Parathyroid adenoma (tissue), 2 donors: ENCODE data around the gene CWC27.
A peak's percentile ranks its signal among the peaks of the same experiment; 100 is the strongest.

Experiments used
- H2AFZ ChIP-seq: fragments of 300-600 bp; sonication (generic); one replicate; pipeline ENCODE4 v1.7.0; 2017; ENCODE audit warnings: antibody characterized with exemption, mild to moderate bottlenecking
- H3K27ac ChIP-seq: fragments of 300-600 bp; sonication (generic); one replicate; pipeline ENCODE4 v1.7.0; 2017
- H3K27me3 ChIP-seq: fragments of 300-600 bp; sonication (generic); one replicate; pipeline ENCODE4 v1.7.0; 2017; ENCODE audit warnings: low read length; ENCODE audit not compliant: control insufficient read depth, insufficient read depth
- H3K36me3 ChIP-seq: fragments of 300-600 bp; sonication (generic); one replicate; pipeline ENCODE4 v1.7.0; 2017; ENCODE audit warnings: low read length; ENCODE audit not compliant: control insufficient read depth, insufficient read depth
- H3K4me1 ChIP-seq: fragments of 300-600 bp; sonication (generic); one replicate; pipeline ENCODE4 v1.7.0; 2017; ENCODE audit warnings: control low read depth
- H3K4me2 ChIP-seq: fragments of 300-600 bp; sonication (generic); one replicate; pipeline ENCODE4 v1.7.0; 2017; ENCODE audit warnings: low read length
- H3K4me3 ChIP-seq: fragments of 300-600 bp; sonication (generic); one replicate; pipeline ENCODE4 v1.7.0; 2017; ENCODE audit warnings: low read depth, low read length
- H3K79me2 ChIP-seq: fragments of 300-600 bp; sonication (generic); one replicate; pipeline ENCODE4 v1.7.0; 2017; ENCODE audit warnings: control low read depth
- H3K9ac ChIP-seq: fragments of 300-600 bp; sonication (generic); one replicate; pipeline ENCODE4 v1.7.0; 2017; ENCODE audit warnings: mild to moderate bottlenecking
- H3K9me3 ChIP-seq: fragments of 300-600 bp; sonication (generic); one replicate; pipeline ENCODE4 v1.7.0; 2017; ENCODE audit warnings: low read length; ENCODE audit not compliant: control insufficient read depth
- CTCF ChIP-seq: fragments of 300-600 bp; sonication (generic); IDR thresholded peaks from one replicate; pipeline ENCODE4 v1.7.0; 2017; ENCODE audit warnings: antibody characterized with exemption, mild to moderate bottlenecking
- donor health status: primary hyperparathyroidism.

Gene CWC27

GRCh38 chr5:64766941-64767340 lies 1.8 kb upstream of the CWC27 start:
- H3K79me2 ChIP-seq, result peaks cover 59% of the 10 kb centered on the region
- TF ChIP-seq CTCF, result no peak
- peaks cover 14% of the 10 kb centered on the region for H3K4me1 ChIP-seq
- H3K4me3 ChIP-seq, result peak overlapping the region; percentile 80
- no peak overlapping the region for H3K27ac ChIP-seq
- no peaks in the 10 kb centered on the region for H3K9me3 ChIP-seq
- peak overlapping the region; percentile 5 for H3K4me2 ChIP-seq
- no peak overlapping the region for H3K9ac ChIP-seq
- no peak overlapping the region for H2AFZ ChIP-seq
- H3K36me3 ChIP-seq, result no peaks in the 10 kb centered on the region
- no peaks in the 10 kb centered on the region for H3K27me3 ChIP-seq

DNA sequence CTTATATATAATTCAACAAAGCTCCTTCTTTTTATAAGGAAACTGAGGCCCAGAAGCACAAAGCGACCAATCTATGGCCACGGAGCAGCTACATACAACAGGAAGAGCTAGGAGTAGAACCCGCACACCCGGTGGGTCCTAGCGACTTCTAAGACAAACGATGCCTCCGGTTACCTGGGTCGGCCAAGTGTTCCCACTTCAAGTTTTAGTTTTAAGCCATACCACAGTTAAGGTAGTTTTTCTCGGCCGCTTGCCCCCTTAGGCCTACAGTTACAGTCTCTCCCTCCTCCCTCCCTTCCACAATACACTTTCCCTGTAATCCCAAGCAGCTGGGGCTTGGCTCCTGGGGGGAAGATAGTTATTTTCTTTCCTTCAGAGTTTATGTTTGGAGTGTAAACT lies 772 bp upstream of the CWC27 start:
- Histone ChIP-seq H3K36me3 (no peaks in the 10 kb centered on the region), H3K27ac (peak overlapping the region; percentile 89), H3K9me3 (no peaks in the 10 kb centered on the region), H3K4me2 (peak overlapping the region; percentile 81), H2AFZ (peak overlapping the region; percentile 96), H3K9ac (peak overlapping the region; percentile 57), H3K79me2 (peaks cover 59% of the 10 kb centered on the region), H3K4me3 (peak overlapping the region; percentile 80), H3K27me3 (no peaks in the 10 kb centered on the region), H3K4me1 (peaks cover 14% of the 10 kb centered on the region)
- no peak for TF ChIP-seq CTCF

DNA sequence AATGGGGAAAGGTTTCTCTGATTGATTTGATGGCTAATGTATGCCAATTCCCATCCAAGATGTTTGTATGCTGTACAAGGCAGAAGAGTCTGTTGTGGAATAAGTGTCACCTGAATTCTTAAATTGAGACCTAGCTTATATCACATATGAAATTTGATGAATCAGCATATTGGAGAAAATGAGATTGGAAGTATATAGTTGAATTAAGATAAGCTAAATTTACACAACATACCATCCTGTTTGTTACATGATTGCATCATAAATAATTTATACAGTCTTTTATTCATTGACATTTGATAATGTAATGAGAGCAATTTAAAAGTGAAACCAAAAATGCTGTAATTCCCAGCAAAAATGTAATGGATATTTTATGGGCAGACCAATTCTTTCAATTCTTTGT lies 1.1 kb downstream of the CWC27 start:
- Histone ChIP-seq H3K27ac (no peak overlapping the region), H3K4me3 (peak overlapping the region; percentile 80), H2AFZ (no peak overlapping the region), H3K27me3 (no peaks in the 10 kb centered on the region), H3K9me3 (no peaks in the 10 kb centered on the region), H3K4me1 (peaks cover 14% of the 10 kb centered on the region), H3K4me2 (peak overlapping the region; percentile 81), H3K9ac (no peak overlapping the region), H3K79me2 (peaks cover 51% of the 10 kb centered on the region), H3K36me3 (no peaks in the 10 kb centered on the region)
- no peak for TF ChIP-seq CTCF

DNA sequence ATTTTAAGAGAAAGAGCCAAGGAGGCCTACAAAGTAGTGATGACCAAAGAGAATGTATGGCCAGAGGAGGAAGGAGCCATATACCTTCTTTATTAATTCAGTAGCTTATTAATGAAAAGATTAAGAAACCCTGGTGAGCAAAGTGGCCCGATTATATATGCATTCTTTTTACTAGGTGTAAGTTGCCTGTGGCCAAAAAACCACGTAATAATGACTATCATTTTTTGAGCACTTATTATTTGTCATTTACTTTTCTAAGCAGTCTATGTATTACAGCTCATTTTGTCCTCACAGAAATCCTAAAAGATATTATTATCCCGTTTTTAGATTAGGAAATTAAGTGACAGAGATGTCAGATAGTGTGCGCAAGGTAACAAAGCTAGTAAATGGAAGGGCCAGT lies 3.0 kb downstream of the CWC27 start:
- TF ChIP-seq CTCF, result no peak
- H3K27me3 ChIP-seq, result no peaks in the 10 kb centered on the region
- H2AFZ ChIP-seq, result no peak overlapping the region
- H3K27ac ChIP-seq, result no peak overlapping the region
- peaks cover 14% of the 10 kb centered on the region for H3K4me1 ChIP-seq
- H3K9me3 ChIP-seq, result no peaks in the 10 kb centered on the region
- no peak overlapping the region for H3K4me2 ChIP-seq
- H3K9ac ChIP-seq, result no peak overlapping the region
- H3K79me2 ChIP-seq, result peaks cover 39% of the 10 kb centered on the region
- H3K4me3 ChIP-seq, result no peak overlapping the region
- H3K36me3 ChIP-seq, result no peaks in the 10 kb centered on the region

DNA sequence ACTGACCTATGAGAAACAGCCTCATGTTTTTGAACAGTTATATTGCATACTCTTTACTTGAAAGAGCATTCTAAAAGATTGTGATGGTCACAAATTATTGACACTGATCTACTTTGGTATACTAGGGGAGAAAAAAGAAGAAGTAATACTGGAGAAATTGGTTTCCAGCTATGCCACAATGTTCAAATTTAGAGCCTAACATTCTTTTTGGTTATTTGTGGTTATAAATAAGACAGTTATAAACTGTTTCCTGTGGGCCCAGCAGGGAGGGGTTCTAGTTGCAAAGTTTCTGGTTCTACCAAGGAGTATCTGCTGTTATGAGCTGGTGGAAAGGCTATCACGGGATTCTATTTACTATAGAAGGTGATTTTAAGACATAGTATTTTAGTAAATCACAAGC lies 4.8 kb downstream of the CWC27 start:
- TF ChIP-seq CTCF, result no peak

More for the DNA sequence above, 4.8 kb downstream of the CWC27 start:
- H3K4me1 ChIP-seq, result peaks cover 7% of the 10 kb centered on the region
- H2AFZ ChIP-seq, result no peak overlapping the region
- no peak overlapping the region for H3K9ac ChIP-seq
- H3K79me2 ChIP-seq, result peaks cover 25% of the 10 kb centered on the region
- no peak overlapping the region for H3K27ac ChIP-seq
- H3K4me2 ChIP-seq, result no peak overlapping the region
- no peaks in the 10 kb centered on the region for H3K9me3 ChIP-seq
- no peaks in the 10 kb centered on the region for H3K27me3 ChIP-seq
- no peak overlapping the region for H3K4me3 ChIP-seq
- no peaks in the 10 kb centered on the region for H3K36me3 ChIP-seq
